Thymus (tissue), 11 donors: ENCODE measurements around the gene PDCD2L. TPM values are rescaled to one million over a fixed set of nuclear protein-coding genes. Genes with fewer than 3 reads are reported as not detected.
"Not testable (repeated sequence)": the region's sequence is repeated elsewhere in the genome, so short reads cannot be mapped to it uniquely, and the experiment has no call there.

Experiments used
- DNase-seq, 9 donors: peaks; one replicate each; pipeline ENCODE4 v3.0.0-alpha.2; 2013; ENCODE audit warnings: low spot score in 9 of 9, low read depth in 6 of 9, missing footprints in 1 of 9
- H3K27ac ChIP-seq, 2 donors: one replicate each; pipeline ENCODE4 v1.5.1; 2013; ENCODE audit warnings: control low read depth in 1 of 2, low read depth in 1 of 2, low read length in 1 of 2, mild to moderate bottlenecking in 1 of 2, moderate library complexity in 1 of 2
- H3K27me3 ChIP-seq, 2 donors: one replicate each; pipeline ENCODE4 v1.5.1; 2013; ENCODE audit warnings: low read length in 1 of 2; ENCODE audit not compliant: control insufficient read depth in 2 of 2, insufficient read depth in 1 of 2
- H3K36me3 ChIP-seq, 2 donors: one replicate each; pipeline ENCODE4 v1.5.1; 2013; ENCODE audit warnings: low read length in 1 of 2, mild to moderate bottlenecking in 1 of 2, moderate library complexity in 1 of 2; ENCODE audit not compliant: control insufficient read depth in 2 of 2, insufficient read depth in 2 of 2
- H3K4me1 ChIP-seq, 2 donors: one replicate each; pipeline ENCODE4 v1.5.1; 2013; ENCODE audit warnings: low read length in 2 of 2; ENCODE audit not compliant: control insufficient read depth in 2 of 2, insufficient read depth in 2 of 2
- H3K4me3 ChIP-seq, 2 donors: one replicate each; pipeline ENCODE4 v1.5.1; 2013; ENCODE audit warnings: low read length in 2 of 2, control low read depth in 1 of 2, mild to moderate bottlenecking in 1 of 2
- H3K9me3 ChIP-seq, 2 donors: one replicate each; pipeline ENCODE4 v1.5.1; 2013; ENCODE audit warnings: low read length in 1 of 2, mild to moderate bottlenecking in 1 of 2; ENCODE audit not compliant: control insufficient read depth in 2 of 2, insufficient read depth in 1 of 2
- WGBS: extraction: QIAGEN DNeasy Blood & Tissue Kit; methylation state at CpG from one replicate; pipeline ENCODE4 v1.1.7; 2013; 5-methylcytosine and 5-hydroxymethylcytosine counted together
- polyA plus RNA-seq: library from polyadenylated mRNA; stranded (reverse); fragments of 200-250 nt; gene quantifications from one replicate; pipeline ENCODE4 v1.2.3, GENCODE V29; 2013
- total RNA-seq: library from RNA; stranded (reverse); fragments of 120-200 nt; gene quantifications from one replicate; pipeline ENCODE4 v1.2.4, GENCODE V29; 2013
- donor health status: healthy.

Gene PDCD2L
- total and polyA plus RNA-seq, 2 donors, result 10.5 to 14.1 TPM

GRCh38 chr19:34452723-34453122 is 48.5 kb downstream of the PDCD2L start:
- Histone ChIP-seq H3K9me3 (no peaks in the 10 kb centered on the region), H3K27ac (no peak overlapping the region), H3K4me1 (no peaks in the 10 kb centered on the region), H3K27me3 (no peaks in the 10 kb centered on the region), H3K36me3 (peaks cover 40 to 68% of the 10 kb centered on the region in 2 donors), H3K4me3 (no peak overlapping the region)
- no peak for DNase-seq

GRCh38 chr19:34454091-34454490 is 49.9 kb downstream of the PDCD2L start:
- Histone ChIP-seq H3K4me1 (no peaks in the 10 kb centered on the region), H3K9me3 (no peaks in the 10 kb centered on the region), H3K27ac (no peak overlapping the region), H3K36me3 (peaks cover 39 to 68% of the 10 kb centered on the region in 2 donors), H3K27me3 (no peaks in the 10 kb centered on the region), H3K4me3 (no peak overlapping the region)
- 100% methylated on average over 2 of the region's 2 CpGs for WGBS
- DNase-seq, result no peak

- DNase-seq, result no peak
- Histone ChIP-seq H3K9me3 (no peaks in the 10 kb centered on the region), H3K27ac (no peak overlapping the region), H3K4me1 (no peaks in the 10 kb centered on the region), H3K27me3 (no peaks in the 10 kb centered on the region), H3K36me3 (peaks cover 45 to 70% of the 10 kb centered on the region in 2 donors), H3K4me3 (no peak overlapping the region)
- WGBS, result over 99% methylated on average over 3 of the region's 3 CpGs
Measured at GRCh38 chr19:34454685-34455084, 50.5 kb downstream of the PDCD2L start.

- DNase-seq, H3K27me3 ChIP-seq, H3K4me1 ChIP-seq, H3K9me3 ChIP-seq, H3K27ac ChIP-seq, H3K4me3 ChIP-seq: not testable (repeated sequence)
- H3K36me3 ChIP-seq, result peaks cover 51 to 70% of the 10 kb centered on the region in 2 donors
- 93% methylated on average over 17 of the region's 17 CpGs for WGBS
Measured at GRCh38 chr19:34455783-34456480, 51.7 kb downstream of the PDCD2L start.

- no peaks in the 10 kb centered on the region for H3K4me1 ChIP-seq
- H3K36me3 ChIP-seq, result peaks cover 64 to 74% of the 10 kb centered on the region in 2 donors
- 73% methylated on average over 4 of the region's 4 CpGs for WGBS
- DNase-seq, result no peak
- no peaks in the 10 kb centered on the region for H3K27me3 ChIP-seq
- H3K4me3 ChIP-seq, result no peak overlapping the region
- no peak overlapping the region for H3K27ac ChIP-seq
- no peaks in the 10 kb centered on the region for H3K9me3 ChIP-seq
Measured at GRCh38 chr19:34457446-34457845, 53.2 kb downstream of the PDCD2L start.

GRCh38 chr19:34458677-34459076 is 54.5 kb downstream of the PDCD2L start:
- no peak for DNase-seq
- Histone ChIP-seq H3K36me3 (peaks cover 69 to 72% of the 10 kb centered on the region in 2 donors), H3K4me1 (no peaks in the 10 kb centered on the region), H3K9me3 (no peaks in the 10 kb centered on the region), H3K27me3 (no peaks in the 10 kb centered on the region), H3K4me3 (no peak overlapping the region), H3K27ac (no peak overlapping the region)
- 97% methylated on average over 5 of the region's 5 CpGs for whole genome bisulfite sequencing

- WGBS, result 97% methylated on average over 2 of the region's 2 CpGs
Measured at GRCh38 chr19:34459614-34460013, 55.4 kb downstream of the PDCD2L start.

GRCh38 chr19:34461375-34462100 is 57.3 kb downstream of the PDCD2L start:
- Histone ChIP-seq H3K36me3 (peaks cover 74 to 76% of the 10 kb centered on the region in 2 donors), H3K9me3 (no peaks in the 10 kb centered on the region), H3K4me3 (no peak overlapping the region), H3K27me3 (no peaks in the 10 kb centered on the region), H3K27ac (no peak overlapping the region), H3K4me1 (no peaks in the 10 kb centered on the region)
- no peak for DNase-seq
- WGBS, result 97% methylated on average over 5 of the region's 5 CpGs

More at GRCh38 chr19:34459614-34460013, 55.4 kb downstream of the PDCD2L start:
- Histone ChIP-seq H3K27ac (no peak overlapping the region), H3K36me3 (peaks cover 69 to 74% of the 10 kb centered on the region in 2 donors), H3K9me3 (no peaks in the 10 kb centered on the region), H3K4me1 (no peaks in the 10 kb centered on the region), H3K4me3 (no peak overlapping the region), H3K27me3 (no peaks in the 10 kb centered on the region)
- DNase-seq, result no peak

- H3K27me3 ChIP-seq, H3K4me1 ChIP-seq, H3K9me3 ChIP-seq, DNase-seq, H3K4me3 ChIP-seq, H3K27ac ChIP-seq: not testable (repeated sequence)
- H3K36me3 ChIP-seq, result peaks cover 66 to 72% of the 10 kb centered on the region in 2 donors
- WGBS, result 96% methylated on average over 4 of the region's 4 CpGs
Measured at GRCh38 chr19:34464785-34465184, 60.6 kb downstream of the PDCD2L start.
